GM12874 (cell line): Measurements from ENCODE around the gene LCE2A.

ENCODE experiments used
- CTCF ChIP-seq: IDR thresholded peaks from 2 replicates; pipeline ENCODE4 v1.5.1; 2011; ENCODE audit warnings: low read depth, mild to moderate bottlenecking, control low read depth, low read length, moderate library complexity; ENCODE audit not compliant: insufficient read depth

The LCE2A gene

GRCh38 chr1:152697701-152698600 lies at the start of gene LCE2A:
Gene LCE2A (plus strand): TSS chr1:152698345. CDS start chr1:152698902, 557 bp downstream.
- TF ChIP-seq CTCF, result no peak

GRCh38 chr1:152654110-152654509 lies 44.0 kb upstream of the LCE2A start:
- TF ChIP-seq CTCF, result peak; percentile 70

- no peak for TF ChIP-seq CTCF
These were observed 41.7 kb upstream of the LCE2A start for GRCh38 chr1:152656459-152656858.

- TF ChIP-seq CTCF, result no peak
These were observed 40.5 kb upstream of the LCE2A start for GRCh38 chr1:152657677-152658076.

- no peak for TF ChIP-seq CTCF
These were observed 39.5 kb upstream of the LCE2A start for GRCh38 chr1:152658649-152659048.

GRCh38 chr1:152663098-152663497 lies 35.0 kb upstream of the LCE2A start, which contains the start of gene LCE2D:
Gene LCE2D (plus strand): TSS chr1:152663380. CDS start chr1:152664106, 726 bp downstream.
- no peak for TF ChIP-seq CTCF

GRCh38 chr1:152667648-152668047 lies 30.5 kb upstream of the LCE2A start:
- TF ChIP-seq CTCF, result no peak
